KOPT-K1 (cell line): ENCODE results near the gene PDE11A.

Source experiments
- H3K27ac ChIP-seq: fragments of 200-600 bp; sonication (generic); 2 replicates; pipeline ENCODE4 v1.5.1; 2016; ENCODE audit warnings: antibody characterized with exemption, mild to moderate bottlenecking, low read depth, low read length; ENCODE audit not compliant: poor library complexity, severe bottlenecking
- H3K36me3 ChIP-seq: fragments of 200-600 bp; sonication (generic); 2 replicates; pipeline ENCODE4 v1.5.1; 2017; ENCODE audit warnings: antibody characterized with exemption, mild to moderate bottlenecking, low read length, moderate library complexity; ENCODE audit not compliant: insufficient read depth
- H3K9me3 ChIP-seq: fragments of 200-600 bp; sonication (generic); 2 replicates; pipeline ENCODE4 v1.5.1; 2017; ENCODE audit warnings: antibody characterized with exemption, low read length, mild to moderate bottlenecking; ENCODE audit not compliant: insufficient read depth, poor library complexity, severe bottlenecking

Gene PDE11A

DNA sequence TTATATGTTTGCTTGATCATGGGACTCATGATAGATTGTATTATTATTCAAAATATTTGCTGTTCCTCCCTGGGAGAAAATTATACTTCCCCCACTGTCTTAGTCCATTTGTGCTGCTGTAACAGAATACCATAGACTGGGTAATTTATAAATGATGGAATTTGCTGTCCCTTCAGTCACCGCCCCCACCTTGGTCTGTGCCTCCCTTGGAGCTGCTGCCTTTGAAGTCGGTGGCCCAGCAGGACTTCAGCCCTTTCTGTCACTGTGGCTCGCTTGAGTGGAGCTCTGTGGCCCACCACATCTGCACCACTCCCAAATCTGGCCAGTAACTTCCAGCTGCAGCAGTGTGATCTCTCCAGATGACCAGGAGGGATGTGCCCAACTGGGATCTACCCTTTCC, 479.2 kb downstream of the PDE11A start:
- no peaks in the 10 kb centered on the region for H3K9me3 ChIP-seq
- no peak overlapping the region for H3K27ac ChIP-seq
- no peaks in the 10 kb centered on the region for H3K36me3 ChIP-seq

DNA sequence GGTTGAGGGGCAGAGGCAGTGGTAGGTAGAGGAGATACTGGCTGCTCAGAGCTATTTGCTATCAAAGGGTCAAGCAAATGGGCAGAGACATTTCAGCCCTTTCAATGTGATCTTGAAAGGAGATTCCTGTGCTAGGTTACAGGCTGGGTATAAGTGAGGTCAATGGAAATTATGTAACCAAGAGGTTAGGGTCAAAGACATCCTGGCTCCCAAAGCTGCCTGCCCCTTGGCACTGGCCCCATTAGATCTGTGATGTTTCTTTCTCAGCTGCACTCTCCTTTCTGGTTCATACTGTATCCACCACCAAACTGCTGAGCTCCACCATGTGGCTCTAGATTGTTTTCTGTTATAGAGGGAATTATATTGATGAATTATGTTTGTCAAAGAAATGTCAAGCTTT, 479.6 kb downstream of the PDE11A start:
- Histone ChIP-seq H3K36me3 (no peaks in the 10 kb centered on the region), H3K27ac (no peak overlapping the region), H3K9me3 (no peaks in the 10 kb centered on the region)

DNA sequence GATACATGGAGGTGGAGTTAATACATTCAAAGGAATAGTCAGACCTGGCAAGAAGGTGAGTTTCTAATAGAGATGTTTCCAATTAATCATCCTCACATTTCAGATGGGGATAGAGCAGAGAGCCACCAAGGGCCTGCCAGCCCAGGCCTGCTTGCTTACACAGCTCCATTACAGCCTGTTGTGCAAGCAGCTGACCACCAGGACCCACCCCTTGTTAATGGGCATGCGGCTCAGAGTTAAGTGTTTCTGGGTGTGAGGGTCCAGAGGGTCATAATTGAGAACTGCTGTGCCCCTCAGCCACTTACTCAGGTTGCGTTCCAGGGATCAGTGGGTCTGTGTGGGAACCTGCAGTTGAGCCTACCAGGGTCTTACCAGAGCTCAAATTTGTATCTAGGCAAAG, 480.2 kb downstream of the PDE11A start:
- H3K9me3 ChIP-seq = no peaks in the 10 kb centered on the region
- H3K36me3 ChIP-seq = no peaks in the 10 kb centered on the region
- H3K27ac ChIP-seq = no peak overlapping the region

DNA sequence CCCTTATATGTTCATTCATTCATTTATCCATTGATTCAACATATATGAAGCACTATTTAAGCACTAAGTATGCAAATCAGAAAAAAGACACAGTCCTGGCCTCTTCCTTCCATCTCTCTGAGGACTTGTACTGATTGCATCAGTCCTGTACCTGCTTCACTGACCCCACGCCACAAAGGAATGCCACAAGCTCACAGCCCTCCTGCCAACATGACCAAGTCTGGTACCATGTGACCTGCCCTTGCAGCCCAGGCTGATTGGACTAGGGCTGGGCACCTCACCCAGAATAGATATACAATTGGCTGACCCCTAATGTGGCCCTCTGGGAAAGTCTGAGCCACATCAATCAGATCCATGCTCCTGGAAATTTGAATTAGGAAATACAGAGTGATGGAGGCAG, 483.4 kb downstream of the PDE11A start:
- H3K36me3 ChIP-seq = no peaks in the 10 kb centered on the region
- H3K9me3 ChIP-seq = no peaks in the 10 kb centered on the region
- no peak overlapping the region for H3K27ac ChIP-seq

DNA sequence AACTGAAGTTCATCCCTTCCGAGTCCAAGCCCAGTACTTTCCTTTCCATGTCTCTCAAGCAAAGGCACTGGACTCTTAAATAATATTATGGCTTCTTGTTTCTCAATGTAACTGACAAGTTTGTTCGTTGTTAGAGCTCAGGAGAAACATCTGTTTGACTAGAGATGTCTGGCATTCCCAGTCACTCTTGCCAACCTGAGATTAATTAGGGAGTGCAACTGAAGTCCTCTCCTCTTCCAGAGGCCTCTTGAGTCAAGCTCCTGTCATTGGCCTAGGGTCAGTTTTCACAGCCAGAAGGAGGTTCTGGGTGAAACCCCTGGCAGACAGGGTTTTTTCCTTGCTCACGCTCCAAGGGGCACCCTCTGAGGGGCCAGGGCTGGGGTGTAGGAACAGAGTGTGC, 483.9 kb downstream of the PDE11A start:
- H3K36me3 ChIP-seq = no peaks in the 10 kb centered on the region

DNA sequence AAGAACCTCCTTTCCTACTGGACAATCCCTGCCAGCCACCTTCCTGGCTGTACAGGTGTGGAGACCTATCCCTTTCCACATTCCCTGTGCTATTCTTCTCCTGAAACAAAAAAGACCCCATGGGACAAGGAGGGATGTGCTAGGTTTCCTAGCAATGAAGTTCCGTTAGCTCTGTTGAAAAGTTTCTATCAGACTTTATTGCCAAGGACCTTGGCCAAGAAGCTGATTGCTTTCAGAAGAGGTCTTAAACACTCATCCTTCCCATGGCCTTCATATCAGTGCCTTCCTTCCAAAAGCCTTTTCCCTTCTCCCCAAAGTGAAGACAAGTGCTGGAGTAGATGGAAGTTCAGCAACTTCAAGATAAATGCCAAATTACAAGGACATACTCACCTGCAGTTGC, 485.2 kb downstream of the PDE11A start:
- Histone ChIP-seq H3K36me3 (no peaks in the 10 kb centered on the region), H3K27ac (no peak overlapping the region), H3K9me3 (no peaks in the 10 kb centered on the region)

More for the DNA sequence above, 483.9 kb downstream of the PDE11A start:
- H3K9me3 ChIP-seq = no peaks in the 10 kb centered on the region
- no peak overlapping the region for H3K27ac ChIP-seq

DNA sequence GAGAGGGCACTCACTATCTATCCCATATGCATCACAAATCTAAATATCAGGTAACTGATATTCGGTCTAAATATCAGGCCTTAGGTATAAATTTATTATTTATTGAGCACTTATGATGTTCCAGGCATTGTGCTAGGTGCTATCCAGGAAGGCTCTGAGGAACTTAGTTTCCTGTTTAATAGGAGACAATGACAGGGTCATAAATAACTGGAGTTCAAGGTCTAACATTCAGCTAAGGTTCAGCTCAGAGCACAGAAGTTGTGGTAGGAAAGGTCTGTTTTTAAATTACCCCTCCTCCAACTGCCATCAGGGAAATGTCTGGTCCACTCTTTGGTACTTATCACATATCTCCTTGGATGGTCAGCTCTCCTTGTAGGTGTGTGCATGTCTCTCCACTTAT, 486.4 kb downstream of the PDE11A start:
- H3K36me3 ChIP-seq = no peaks in the 10 kb centered on the region
- no peaks in the 10 kb centered on the region for H3K9me3 ChIP-seq
- H3K27ac ChIP-seq = no peak overlapping the region

DNA sequence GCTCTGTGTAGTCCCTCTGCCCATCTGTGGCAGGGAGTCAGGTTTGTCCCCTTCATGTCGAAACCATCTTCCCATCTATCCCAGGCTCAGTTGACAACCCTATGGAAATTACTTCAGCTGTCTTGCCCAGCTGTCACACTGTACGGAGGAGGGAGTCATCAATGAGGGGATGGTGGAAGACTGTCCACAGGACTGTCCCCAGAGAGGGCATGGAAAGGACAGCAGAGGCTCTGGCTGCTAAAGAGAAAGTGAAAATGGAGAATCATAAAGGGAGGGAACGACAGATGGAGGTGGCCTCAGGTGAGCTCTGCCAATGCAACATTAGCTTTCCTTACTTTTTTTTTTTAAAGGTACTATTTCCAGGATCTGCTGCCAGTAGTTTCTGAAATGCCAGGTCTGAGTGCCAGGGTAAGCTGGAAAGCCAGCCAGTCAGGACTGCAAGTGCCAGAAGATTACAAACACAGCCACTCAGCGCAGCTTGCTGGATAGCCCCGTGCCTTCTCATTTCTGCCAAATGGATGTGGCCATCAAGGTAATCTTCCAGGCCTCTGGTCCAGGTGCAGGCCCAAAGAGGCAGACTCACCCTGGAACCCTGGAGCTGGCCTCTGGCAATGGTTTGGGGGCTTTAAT, 487.2 kb downstream of the PDE11A start:
- Histone ChIP-seq H3K9me3 (no peaks in the 10 kb centered on the region), H3K27ac (no peak overlapping the region), H3K36me3 (no peaks in the 10 kb centered on the region)

DNA sequence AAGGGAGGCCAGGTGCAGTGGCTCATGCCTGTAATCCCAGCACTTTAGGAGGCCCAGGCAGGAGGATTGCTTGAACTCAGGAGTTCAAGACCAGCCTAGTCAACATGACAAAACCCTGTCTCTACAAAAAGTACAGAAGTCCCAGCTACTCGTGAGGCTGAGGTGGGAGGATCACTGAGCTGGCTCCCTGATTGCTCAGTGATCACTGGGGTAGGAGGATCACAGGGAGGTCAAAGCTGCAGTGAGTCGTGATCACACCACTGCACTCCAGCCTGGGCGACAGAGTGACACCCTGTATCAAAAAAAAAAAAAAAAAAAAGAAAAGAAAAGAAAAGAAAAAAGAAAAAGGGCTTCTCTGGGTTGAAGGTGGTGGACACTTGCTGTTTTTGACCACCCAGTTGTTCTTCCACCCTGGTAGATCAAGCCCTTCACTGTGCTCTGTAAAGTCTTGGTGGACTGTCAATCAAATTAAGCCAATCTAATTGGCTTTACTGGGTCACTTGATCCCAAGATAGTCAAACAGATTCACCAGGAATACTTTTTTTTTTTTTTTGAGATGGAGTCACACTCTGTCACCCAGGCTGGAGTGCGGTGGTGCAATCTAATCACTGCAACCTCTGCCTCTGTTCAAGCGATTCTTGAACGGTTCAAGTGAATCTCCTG, 488.4 kb downstream of the PDE11A start:
- Histone ChIP-seq H3K36me3 (no peaks in the 10 kb centered on the region), H3K9me3 (no peaks in the 10 kb centered on the region), H3K27ac (no peak overlapping the region)

DNA sequence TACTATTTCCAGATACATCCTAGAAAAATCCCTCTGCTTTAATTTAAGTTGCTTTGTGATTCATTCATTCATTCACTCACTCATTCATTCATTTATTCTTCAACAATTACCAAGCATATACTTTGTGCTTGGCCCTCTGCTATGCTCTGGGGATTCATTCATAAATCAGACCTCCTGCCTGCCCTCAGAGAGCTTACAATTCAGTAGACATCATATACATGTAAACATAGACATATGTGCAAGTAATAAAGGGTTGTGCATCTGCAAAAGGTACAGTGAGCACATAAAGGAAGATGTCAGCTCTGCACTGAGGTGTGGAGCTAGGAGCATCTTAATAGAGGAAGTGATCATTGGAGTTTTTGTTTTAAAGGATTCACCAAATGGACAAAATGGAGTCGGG, 490.6 kb downstream of the PDE11A start:
- Histone ChIP-seq H3K36me3 (no peaks in the 10 kb centered on the region), H3K27ac (no peak overlapping the region), H3K9me3 (no peaks in the 10 kb centered on the region)

DNA sequence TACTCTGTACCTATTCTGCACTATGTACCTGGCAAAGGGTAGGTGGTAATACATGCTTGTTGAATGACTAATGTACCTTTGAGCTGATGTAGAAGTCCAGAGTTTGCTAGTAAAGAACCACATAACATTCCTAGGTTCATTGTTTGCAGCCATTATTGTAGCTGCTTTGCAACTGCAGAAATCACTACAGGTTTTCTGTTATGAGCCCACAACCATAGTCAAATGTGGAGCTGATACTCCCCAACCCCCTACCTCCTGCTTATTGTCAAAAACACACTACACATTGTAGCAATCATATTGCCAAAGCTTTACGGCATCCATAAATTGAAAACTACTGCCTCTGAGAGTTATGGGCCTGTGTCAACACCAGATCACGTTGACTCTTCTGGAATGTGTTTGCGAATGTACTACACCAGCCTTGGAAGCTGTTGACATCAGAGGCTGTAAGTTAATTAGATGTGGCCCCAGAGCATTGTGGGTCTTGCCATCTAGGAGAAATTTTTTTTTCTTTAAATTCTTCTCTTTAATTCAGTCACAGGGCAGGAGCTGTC, 493.0 kb downstream of the PDE11A start:
- Histone ChIP-seq H3K9me3 (no peaks in the 10 kb centered on the region), H3K36me3 (no peaks in the 10 kb centered on the region), H3K27ac (no peak overlapping the region)

DNA sequence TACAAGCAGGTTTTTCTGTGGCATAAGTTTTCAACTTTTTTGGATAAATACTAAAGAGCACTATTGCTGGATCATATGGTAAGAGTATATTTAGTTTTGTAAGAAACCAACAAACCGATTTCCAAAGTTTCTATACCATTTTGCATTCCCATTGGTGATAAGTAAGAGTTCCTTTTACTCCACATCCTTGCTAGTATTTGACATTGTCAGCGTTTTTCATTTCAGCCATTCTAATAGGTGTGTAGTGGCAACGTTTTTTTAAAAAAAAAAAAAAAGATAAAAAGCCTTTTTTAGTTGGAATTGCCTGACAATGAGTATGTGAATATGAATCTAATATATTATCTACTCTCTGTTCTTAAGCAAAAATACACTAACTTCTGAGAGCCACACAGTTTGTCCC, 494.1 kb downstream of the PDE11A start:
- no peaks in the 10 kb centered on the region for H3K9me3 ChIP-seq
- no peak overlapping the region for H3K27ac ChIP-seq
- H3K36me3 ChIP-seq = no peaks in the 10 kb centered on the region

DNA sequence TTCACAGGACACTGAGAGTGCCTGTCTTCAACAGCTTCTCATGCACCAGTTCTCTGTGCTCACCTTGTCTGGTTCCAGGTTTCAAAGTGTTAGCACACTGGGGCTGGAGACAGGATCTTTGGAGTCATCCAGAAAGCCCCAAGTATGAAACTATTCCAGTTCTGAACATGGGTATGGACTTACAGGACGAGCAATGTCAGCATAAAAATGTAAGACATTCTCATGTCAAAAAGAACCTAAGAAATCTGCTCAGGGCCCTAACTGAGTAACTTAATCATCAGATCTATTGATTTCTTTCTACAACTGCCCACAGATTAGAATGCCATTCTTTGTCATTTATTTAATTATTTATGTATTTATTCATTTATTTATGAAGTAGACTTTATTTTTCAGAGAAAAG, 495.5 kb downstream of the PDE11A start:
- Histone ChIP-seq H3K36me3 (no peaks in the 10 kb centered on the region), H3K9me3 (no peaks in the 10 kb centered on the region), H3K27ac (no peak overlapping the region)

DNA sequence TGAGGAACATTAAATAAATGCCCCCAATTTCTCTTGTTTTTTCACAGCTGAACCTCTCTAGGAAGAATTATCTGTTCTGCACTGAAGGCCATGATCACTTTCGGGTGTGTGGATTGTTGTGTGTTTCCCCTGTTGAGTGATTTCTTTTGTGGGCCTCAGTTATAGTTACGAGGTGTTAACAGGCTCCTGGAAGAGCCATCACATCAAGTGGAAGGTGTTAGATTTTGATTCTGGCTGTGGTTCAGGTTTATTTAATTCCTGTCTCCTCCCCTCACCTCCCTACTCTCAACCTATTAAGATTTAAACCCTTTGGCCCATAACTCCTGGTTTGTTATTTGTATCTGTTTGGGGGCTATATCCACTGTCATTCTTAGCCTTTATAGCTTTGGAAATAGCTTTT, 497.2 kb downstream of the PDE11A start:
- no peak overlapping the region for H3K27ac ChIP-seq

DNA sequence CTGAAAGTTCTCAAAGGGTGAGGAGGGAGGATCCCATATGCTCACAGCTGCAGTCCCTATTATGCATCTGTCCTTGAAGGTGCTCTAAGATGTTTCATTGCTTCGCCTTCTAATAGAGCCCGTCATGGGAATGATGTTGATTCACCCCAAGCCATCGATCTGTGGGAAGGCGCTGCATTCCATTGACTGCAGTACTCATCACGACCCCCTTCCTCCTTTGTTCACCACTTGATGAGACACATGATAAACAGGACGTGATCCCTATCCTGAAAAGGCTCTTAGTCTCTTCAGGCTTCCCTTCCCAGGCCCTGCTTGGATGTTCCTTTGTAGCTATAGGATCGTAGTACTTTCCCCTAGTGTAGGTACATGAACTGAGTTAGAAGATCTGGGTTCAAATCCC, 498.2 kb downstream of the PDE11A start:
- no peaks in the 10 kb centered on the region for H3K36me3 ChIP-seq
- H3K27ac ChIP-seq = no peak overlapping the region
- no peaks in the 10 kb centered on the region for H3K9me3 ChIP-seq

More for the DNA sequence above, 497.2 kb downstream of the PDE11A start:
- no peaks in the 10 kb centered on the region for H3K9me3 ChIP-seq
- no peaks in the 10 kb centered on the region for H3K36me3 ChIP-seq
